GM15510 (cell line): ENCODE data around the gene MACROD2.

Experiments used
- POLR2A ChIP-seq: IDR thresholded peaks from 3 replicates; pipeline ENCODE4 v1.6.1; 2011; ENCODE audit warnings: borderline replicate concordance; ENCODE audit not compliant: insufficient read length; ENCODE audit errors: extremely low read depth

Gene MACROD2

GRCh38 chr20:14785065-14785743 lies 789.9 kb downstream of the MACROD2 start:
- no peak for TF ChIP-seq POLR2A

DNA sequence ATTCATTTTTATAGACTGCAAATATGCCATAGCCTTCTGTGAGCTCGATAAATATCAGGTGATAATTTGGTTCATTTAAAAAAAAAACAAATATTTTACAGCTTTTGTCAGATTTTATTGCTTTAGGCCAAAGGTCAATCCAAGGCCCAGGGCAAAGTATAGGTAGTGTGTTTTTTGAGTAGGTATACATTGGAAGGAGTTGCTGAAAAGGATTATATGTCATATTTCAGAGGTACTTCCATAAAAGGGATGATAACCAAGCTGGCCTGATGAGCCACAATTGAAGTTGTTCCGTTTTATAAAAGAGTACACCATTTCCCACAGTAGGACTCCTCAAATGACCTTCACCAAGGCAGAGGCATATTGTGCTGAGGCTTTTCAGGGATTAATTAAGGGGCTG lies 794.9 kb downstream of the MACROD2 start:
- TF ChIP-seq POLR2A: no peak

DNA sequence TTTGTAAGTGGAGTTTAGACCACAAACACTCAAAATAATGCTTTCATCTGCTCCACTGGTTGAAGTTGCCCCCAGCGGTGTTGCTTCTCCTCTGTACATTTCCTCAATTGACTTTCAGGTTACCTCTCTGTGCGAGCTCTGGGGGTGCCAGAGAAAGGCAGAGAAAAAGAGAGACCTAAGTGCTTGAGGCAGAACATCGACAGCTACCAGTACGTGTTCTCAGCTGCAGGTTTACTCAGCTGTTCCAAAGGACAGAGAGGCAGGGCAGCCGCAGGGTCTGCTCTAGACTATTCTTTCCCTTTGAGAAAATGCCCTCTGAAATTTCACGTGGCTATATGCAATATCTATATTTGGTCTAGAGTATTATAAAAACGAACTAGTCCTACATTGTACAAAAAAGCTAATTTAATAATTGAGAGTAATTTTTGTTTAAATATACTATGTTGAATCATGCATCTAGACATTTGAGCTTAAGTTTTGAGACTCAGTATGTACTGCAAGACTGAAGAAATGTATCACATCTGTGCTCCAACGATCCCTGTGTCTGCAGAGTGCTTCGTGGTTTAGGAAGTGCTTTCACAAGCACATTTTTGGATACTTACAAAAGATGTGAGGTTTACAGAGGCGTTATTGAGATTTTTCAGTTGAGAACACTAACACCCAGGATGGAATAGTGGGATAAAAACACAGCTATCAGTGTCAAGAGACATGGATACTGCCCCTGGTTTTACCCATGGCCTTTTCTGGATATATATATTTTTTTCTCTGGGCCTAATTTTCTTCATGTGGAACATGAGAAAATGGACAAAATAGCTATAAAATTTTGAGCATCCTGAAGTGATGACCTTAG lies 795.7 kb downstream of the MACROD2 start:
- TF ChIP-seq POLR2A: no peak

- no peak for TF ChIP-seq POLR2A
Measured at GRCh38 chr20:14792915-14793314, 797.6 kb downstream of the MACROD2 start.

DNA sequence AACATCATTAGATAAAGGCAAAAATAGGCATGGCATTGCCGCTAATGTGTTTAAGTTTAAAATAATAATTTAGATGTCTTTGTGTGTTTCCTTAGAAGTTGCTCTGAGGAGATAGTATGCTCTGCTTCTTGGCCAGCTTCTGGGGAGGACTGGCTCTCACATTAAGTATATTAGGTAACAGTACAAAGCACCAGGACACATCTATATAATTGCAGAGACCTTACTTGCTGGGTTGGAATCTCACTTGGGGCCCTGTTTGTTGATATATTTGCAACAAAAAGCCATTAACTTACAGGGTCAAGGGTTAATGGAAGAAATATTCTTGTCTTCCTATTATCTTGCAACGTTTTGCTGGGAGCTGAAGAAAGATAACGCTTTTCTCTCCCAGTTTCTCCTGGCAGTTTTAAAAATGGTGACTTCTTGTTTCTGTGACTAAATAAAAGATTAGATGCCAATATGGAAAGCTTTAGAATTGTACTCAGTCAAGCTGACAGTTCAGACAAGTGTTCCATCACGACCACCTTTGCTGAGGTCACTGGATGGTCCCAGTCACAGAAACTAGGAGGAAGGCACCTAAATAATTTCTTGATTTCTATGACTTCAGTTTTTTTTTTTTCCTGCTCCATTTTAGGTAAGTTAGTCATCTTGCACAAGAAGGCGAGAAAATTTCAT lies 804.4 kb downstream of the MACROD2 start:
- no peak for TF ChIP-seq POLR2A

- no peak for TF ChIP-seq POLR2A
Measured at GRCh38 chr20:14800707-14801425, 805.5 kb downstream of the MACROD2 start.

- TF ChIP-seq POLR2A: no peak
Measured at GRCh38 chr20:14801591-14802325, 806.4 kb downstream of the MACROD2 start.

DNA sequence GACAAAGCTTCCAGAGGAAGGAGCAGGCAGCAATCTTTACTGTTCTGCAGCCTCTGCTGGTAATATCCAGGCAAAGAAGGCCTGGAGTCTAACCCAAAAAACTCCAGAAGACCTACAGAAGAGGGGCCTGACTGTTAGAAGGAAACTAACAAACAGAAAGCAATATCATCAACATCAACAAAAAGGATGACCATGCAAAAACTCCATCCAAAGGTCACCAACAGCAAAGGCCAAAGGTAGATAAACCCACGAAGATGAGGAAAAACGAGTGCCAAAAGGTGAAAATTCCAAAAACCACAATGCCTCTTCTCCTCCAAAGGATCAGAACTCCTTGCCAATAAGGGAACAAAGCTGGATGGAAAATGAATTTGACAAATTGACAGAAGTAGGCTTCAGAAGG lies 811.9 kb downstream of the MACROD2 start:
- TF ChIP-seq POLR2A: no peak

GRCh38 chr20:14815340-14815739 lies 820.0 kb downstream of the MACROD2 start:
- TF ChIP-seq POLR2A: no peak

DNA sequence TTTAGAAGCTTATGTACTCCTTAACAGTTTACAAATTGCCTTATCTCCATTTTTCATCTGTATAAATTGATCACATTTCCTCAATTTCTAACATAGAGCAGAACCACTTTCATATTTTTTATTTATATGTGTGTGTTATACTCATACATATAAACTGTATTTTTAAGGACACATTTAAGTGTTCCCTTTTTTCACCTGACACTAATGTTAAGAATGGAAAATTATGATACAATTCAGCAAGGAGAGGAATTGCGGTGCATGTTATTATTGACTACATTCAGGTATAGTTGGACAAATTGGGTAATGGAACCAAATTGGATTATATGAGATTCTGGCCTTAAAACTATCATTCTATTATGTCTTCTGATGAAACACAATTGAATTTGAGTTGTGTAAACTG lies 821.2 kb downstream of the MACROD2 start:
- TF ChIP-seq POLR2A: no peak

DNA sequence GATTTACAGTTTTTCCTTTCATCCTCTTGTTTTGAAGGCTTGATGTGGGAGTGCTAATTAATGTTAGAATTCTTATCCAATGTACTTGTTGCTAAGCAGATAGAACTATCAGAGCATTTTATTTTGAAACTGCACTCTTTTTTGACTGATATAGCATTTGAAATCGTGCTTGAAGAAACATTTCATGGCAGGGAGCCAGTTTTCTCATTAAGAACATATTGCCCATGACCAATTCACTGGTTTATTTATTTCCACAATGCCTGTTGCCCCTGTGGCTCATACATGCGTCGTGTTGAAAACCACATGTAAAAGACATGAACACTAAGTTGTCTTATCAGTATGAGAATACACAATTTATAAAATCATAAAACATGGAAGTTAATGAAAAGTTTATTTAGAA lies 821.8 kb downstream of the MACROD2 start:
- no peak for TF ChIP-seq POLR2A

DNA sequence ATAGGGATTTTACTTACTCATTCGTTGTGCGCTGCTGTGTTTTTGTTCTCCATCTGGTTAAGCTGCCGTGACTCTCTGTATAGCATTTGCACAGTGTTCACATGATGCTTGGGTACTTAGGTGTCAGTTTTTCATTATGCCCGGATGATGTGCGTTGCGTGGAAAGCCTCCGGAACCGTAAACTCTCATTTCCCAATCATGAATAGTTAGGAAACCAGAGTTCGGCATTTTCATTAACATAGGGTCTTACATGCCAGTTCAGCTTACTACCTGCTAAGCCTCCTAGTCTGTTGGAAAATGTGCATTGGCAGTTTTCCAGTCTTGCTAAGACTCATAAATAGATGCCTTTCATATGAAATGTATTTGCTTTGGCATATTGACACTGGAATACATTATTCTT lies 825.5 kb downstream of the MACROD2 start:
- TF ChIP-seq POLR2A: no peak

- TF ChIP-seq POLR2A: no peak
Measured at GRCh38 chr20:14821251-14821650, 825.9 kb downstream of the MACROD2 start.

DNA sequence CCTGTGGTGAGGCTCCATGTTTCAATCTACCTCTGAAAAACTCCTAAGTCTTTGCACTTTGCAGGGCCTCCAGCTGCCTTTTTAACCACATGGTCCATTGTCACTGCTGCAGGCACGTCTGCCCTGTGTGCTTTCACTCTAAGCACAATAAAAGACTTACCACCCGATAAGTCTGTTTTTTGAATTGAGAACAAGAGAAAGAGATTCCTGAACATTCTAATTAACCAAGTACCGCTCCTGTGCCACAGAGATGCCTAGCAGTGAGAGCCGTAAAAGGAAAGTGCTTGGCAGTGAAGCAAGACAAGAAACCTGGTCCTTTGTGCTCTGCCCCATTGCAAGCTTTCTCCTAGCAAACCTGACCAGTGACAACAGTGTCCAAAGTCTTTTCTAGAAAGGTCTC lies 829.7 kb downstream of the MACROD2 start:
- TF ChIP-seq POLR2A: no peak

DNA sequence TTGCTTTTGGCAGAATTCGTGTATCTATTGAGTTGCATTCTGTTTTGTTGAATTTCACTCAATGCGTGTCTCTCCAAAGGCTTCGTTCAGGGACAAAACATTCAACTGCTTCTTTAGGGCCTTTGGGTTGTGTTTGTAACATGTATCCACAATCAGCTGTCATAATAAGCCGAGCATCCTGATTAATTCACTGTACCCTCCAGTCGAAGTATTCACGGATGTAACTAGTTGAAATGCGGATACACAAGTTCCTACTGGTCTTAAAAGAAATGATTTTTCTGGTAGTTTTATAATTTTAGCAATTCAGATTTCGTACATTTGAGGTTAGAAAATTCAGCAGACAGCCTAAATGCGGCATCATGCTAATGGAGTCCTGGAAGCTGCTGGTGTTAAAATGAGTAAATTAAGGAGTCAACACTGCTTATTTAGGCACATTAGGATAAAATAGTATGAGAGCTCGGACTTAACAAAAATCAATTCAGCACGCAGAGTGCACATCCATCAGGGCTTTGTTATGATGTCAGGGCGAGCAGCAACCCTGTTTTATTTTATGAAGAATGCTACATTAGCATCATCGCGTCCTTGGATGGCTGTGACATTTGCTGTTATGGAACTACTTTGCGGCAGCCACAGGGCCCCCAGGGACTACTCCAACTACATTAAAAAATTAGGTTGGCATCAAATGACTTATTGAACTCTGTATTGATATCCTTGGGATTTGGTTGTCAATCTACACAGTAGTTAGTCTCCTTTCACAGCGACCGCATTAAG lies 831.4 kb downstream of the MACROD2 start:
- no peak for TF ChIP-seq POLR2A
